Lower leg skin (tissue), 4 donors: ENCODE measurements around the gene ZIC1. TPM values are rescaled to one million over a fixed set of nuclear protein-coding genes. Genes with fewer than 3 reads are reported as not detected.

Source experiments
- DNase-seq, 2 donors: peaks; one replicate each; pipeline ENCODE4 v3.0.0-alpha.2; 2019; ENCODE audit warnings: low spot score in 2 of 2
- H3K4me3 ChIP-seq: fragments of 200-600 bp; sonication (generic); 2 replicates; pipeline ENCODE4 v1.5.1; 2017; ENCODE audit warnings: mild to moderate bottlenecking, low read depth; ENCODE audit not compliant: poor library complexity, severe bottlenecking
- POLR2A ChIP-seq, 2 donors: fragments of 450-650 bp; IDR thresholded peaks; one replicate each; pipeline ENCODE4 v1.6.1; 2016 to 2017; ENCODE audit warnings: antibody characterized with exemption in 2 of 2, mild to moderate bottlenecking in 1 of 2, moderate library complexity in 1 of 2
- WGBS, 2 donors: methylation state at CpG; one replicate each; pipeline ENCODE4 v1.1.5; 2018; 5-methylcytosine and 5-hydroxymethylcytosine counted together
- intact Hi-C: fragments of 100-400 bp; cut with DNase I; formaldehyde crosslinking; loops from one replicate; pipeline ENCODE4 v1.15.0; 2023; ENCODE audit warnings: low total_unique reads
- total RNA-seq, 4 donors: library from RNA; depleted of rRNA; stranded (reverse); fragments of >200 nt; gene quantifications; one replicate each; pipeline ENCODE4 v1.1.0, GENCODE V29; 2016
- TF ChIP-seq, protein P1 (sequence below), 3 donors: fragments of 450-650 bp; IDR thresholded peaks; one replicate each; pipeline ENCODE4 v1.5.1; 2016; ENCODE audit warnings: antibody characterized with exemption in 3 of 3, mild to moderate bottlenecking in 3 of 3, moderate library complexity in 2 of 3

Gene ZIC1
- total RNA-seq, 4 donors from 2014 or later = 0.30 to 2.9 (median 1.1) TPM

DNA sequence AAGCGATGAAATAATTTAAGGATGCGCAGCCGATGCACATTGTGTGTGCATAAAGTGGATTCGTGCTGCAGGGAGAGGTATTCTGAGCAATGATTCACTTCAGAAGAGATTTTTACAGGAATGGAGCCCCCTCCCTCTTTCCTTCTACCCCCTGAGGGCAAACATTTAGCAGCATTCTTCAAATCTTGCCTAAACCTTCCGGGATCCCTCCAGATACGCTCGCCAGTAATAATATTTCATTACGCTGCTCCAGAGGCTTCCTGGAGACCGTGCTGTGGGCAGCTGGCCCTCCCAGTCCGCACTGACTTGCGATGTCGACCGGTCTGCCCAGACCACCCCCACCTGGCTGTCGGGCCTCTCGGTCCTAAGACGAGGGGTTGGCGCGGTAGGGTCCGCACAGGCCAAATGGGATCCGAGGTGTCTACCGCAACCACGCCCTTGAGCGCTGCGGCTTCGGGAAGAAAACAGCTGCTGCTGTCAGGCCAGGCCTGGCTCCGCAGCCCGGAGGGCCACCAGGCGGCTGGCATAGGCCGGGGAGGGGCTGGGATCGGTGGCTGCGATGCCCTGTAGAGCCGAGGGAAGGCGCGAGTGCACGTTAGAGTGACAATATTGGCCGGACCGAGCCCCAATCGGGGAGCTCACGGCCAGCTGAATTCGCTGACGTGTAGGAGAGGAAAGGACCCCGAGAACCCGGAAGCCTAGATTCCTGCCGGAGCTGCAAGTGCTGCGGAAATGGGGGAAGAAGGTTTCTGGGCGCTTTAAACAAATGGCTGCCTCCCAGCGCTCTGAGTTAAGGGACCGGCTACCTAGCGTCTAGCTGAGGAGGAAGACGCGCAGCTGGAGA, 17.2 kb upstream of the ZIC1 start:
- DNase-seq = peak; percentile 57 to 94
- intact Hi-C loops = loop anchor here (5.0 kb wide), 1 partner anchor 310 kb away; no protein-coding TSS in a partner anchor
- peak overlapping the region; percentile 13 for H3K4me3 ChIP-seq
- TF ChIP-seq POLR2A (IDR thresholded peaks at IDR 0.05) = no peak
- TF ChIP-seq, protein P1, sequence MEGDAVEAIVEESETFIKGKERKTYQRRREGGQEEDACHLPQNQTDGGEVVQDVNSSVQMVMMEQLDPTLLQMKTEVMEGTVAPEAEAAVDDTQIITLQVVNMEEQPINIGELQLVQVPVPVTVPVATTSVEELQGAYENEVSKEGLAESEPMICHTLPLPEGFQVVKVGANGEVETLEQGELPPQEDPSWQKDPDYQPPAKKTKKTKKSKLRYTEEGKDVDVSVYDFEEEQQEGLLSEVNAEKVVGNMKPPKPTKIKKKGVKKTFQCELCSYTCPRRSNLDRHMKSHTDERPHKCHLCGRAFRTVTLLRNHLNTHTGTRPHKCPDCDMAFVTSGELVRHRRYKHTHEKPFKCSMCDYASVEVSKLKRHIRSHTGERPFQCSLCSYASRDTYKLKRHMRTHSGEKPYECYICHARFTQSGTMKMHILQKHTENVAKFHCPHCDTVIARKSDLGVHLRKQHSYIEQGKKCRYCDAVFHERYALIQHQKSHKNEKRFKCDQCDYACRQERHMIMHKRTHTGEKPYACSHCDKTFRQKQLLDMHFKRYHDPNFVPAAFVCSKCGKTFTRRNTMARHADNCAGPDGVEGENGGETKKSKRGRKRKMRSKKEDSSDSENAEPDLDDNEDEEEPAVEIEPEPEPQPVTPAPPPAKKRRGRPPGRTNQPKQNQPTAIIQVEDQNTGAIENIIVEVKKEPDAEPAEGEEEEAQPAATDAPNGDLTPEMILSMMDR (IDR thresholded peaks at IDR 0.05) = no peak
- 2 to 5% methylated on average over 40 to 51 of the region's 51 CpGs for WGBS, 2 donors

DNA sequence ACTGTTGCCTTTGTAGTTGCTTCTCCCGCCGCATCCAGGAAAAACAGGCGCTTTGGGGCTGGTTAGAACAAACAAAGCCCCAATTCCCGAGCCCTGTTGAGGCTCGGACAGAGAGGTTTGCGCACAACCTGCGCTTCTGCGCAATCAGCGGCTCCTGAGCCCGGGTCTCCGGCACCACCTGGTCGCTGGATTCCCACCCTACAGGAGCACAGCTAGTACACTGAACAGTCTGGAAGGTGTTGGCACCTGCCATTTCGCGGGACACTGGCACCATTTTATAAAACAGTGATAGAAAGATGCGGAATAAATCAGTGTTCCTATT, 16.6 kb upstream of the ZIC1 start:
- TF ChIP-seq, protein P1 (IDR thresholded peaks at IDR 0.05) = no peak
- TF ChIP-seq POLR2A (IDR thresholded peaks at IDR 0.05) = no peak
- DNase-seq = no peak
- 3 to 6% methylated on average over 15 of the region's 15 CpGs for WGBS, 2 donors
- H3K4me3 ChIP-seq = peak overlapping the region; percentile 13
- intact Hi-C loops = loop anchor here (5.0 kb wide), 1 partner anchor 310 kb away; no protein-coding TSS in a partner anchor

DNA sequence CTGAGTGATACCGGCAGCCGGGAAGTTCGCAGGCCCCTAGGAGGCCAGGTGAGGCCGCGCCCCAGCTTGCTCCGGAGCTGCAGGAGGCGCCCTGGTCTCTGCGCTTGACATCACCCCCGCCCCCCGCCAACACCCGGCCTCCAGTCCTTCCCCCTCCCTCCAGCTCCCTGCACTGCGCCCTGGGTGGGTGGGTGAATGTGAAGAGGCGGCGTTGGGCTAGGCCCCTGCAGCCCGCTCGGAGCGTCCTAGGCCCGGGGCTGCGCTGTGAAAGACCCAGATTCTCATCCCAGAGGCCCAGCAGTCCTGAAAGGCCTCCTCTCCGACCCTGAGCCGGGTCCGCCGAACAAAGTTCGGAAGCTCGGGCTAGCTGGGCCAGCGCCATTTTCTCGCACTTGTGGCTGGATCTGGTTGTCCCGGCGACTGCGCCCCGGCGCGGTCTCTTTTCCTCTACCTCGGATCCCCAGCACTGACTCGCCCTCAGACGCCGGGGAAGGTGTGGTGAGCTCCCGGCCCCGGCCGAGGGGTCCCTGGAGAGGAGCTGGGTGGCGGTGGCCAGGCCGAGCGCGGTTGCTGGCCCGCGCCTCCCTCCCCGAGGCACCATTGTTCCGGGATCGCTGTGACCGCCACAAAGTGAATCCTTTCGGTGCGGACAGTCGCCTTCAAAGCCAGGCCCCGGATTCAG, 15.8 kb upstream of the ZIC1 start:
- H3K4me3 ChIP-seq = peak overlapping the region; percentile 33
- intact Hi-C loops = loop anchor here (5.0 kb wide), 1 partner anchor 309 kb away; no protein-coding TSS in a partner anchor
- DNase-seq = peak in 1 of 2 donors; percentile 92
- WGBS, 2 donors = 2 to 4% methylated on average over 33 to 52 of the region's 54 CpGs
- TF ChIP-seq, protein P1 (IDR thresholded peaks at IDR 0.05) = no peak
- TF ChIP-seq POLR2A (IDR thresholded peaks at IDR 0.05) = no peak

DNA sequence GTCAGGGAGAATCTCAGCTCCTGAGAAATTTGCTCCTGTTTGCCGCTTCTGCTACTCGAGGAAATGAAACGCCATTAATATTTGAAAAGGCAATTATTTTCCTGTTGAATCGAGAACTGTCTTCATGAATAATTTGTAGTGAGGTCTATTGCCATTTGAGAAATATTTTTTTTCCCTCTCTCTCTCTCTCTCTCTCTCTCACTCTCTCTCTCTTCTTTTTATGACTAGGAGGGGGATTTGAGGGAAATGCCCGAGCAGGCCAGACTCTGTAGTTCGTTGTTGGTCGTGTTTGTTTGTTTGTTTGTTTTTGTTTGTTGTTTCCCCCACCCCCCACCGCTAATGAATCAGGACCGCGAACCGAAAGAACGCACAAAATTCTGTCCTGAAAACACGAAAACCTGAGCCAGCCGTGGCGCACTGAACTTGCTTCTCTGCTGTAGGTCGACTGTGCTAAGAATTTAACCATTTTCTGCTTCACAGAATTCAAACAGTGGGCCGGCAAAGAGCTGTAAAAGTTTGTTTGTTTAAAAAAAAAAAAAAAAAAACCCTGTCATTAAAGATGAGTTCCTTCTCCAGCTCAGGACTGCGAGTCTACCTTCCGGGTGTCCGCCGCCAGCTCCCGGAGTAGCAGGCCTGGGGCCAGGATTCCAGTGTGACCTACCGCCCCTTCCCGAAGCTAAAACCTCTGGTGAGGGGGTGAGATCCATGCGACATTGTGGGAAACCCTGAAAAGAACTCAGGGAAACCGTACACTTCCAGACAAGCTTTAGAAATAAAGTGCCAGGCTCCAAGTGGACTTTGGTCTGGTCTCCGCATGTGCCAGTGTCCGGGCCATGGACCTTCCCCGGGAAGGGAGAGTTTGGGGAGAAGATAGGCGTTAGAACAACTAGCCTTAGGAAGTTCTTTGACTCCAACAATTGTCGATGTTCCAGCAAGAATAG, 15.0 kb upstream of the ZIC1 start:
- no peak for TF ChIP-seq POLR2A (IDR thresholded peaks at IDR 0.05)
- TF ChIP-seq, protein P1 (IDR thresholded peaks at IDR 0.05) = no peak
- 13% methylated on average over 31 of the region's 31 CpGs for WGBS, 2 donors
- DNase-seq = peak in 1 of 2 donors; percentile 88
- intact Hi-C loops = loop anchor here (5.0 kb wide), 1 partner anchor 308 kb away; no protein-coding TSS in a partner anchor
- H3K4me3 ChIP-seq = no peak overlapping the region

DNA sequence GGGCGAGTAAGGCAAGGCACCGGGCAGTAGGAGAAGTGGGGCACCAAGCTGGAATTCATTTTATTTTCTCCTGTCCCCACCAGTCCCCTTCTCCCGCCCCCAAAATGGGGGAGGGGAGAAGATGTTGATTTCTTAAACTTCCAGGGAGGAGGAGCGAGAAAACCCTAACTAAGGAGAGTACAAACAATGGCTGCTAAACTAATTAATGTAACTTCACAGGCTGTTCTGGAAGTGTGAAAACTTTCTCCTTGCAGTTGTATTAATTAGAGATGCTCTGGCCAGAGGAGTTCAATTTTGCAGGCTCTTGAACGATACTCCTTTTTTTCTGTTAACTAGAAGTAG, 14.3 kb upstream of the ZIC1 start:
- TF ChIP-seq, protein P1 (IDR thresholded peaks at IDR 0.05) = no peak
- TF ChIP-seq POLR2A (IDR thresholded peaks at IDR 0.05) = no peak
- peak in 1 of 2 donors; percentile 32 for DNase-seq
- 20 to 27% methylated on average over 5 of the region's 5 CpGs for WGBS, 2 donors
- intact Hi-C loops = loop anchor here (5.0 kb wide), 1 partner anchor 307 kb away; no protein-coding TSS in a partner anchor
- no peak overlapping the region for H3K4me3 ChIP-seq
